ENCODE measurements around the gene GLOD4.
"Not testable (repeated sequence)": the region's sequence is repeated elsewhere in the genome, so short reads cannot be mapped to it uniquely, and the experiment has no call there.

The GLOD4 gene

GRCh38 chr17:773016-773415 lies 9.1 kb downstream of the GLOD4 start:
- DNase-seq, result no peak

DNA sequence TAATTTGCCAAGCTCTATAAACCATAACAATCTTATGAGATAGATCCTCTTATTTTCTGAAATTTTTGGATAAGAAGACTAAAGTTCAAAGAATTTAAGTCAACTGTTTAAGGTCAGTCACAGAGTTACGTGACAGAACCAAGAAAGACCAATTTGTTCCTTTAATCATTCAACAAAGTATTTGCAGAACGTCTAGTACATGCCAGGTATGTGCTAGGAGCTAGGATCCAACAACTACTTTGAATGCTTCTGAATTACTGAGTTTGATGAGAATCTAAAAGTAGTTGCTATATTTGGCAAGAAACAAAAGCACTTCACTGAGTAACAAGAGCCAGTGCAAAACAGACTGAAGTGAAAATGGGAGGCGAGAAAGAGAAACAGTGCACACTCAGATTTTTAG lies 15.0 kb downstream of the GLOD4 start:
- DNase-seq, result no peak

DNA sequence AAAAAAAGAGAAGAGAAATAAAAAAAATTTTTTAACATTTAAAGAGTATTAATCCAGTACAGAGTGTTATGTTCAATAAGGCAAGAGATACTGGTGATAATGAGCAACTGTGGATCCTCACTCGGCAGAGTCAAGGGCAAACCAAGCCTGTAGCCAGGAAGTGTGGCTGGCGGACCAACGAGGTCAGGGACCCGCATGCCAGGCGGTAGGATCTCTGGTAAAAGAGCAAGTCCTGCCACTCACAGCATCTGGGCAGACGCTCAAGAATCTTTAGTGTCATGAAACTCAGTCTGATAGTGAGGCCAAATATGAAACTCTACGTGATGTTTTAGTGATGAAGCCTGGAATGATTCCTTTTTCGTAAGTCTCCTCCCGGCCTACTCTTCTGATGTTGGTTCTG lies 21.7 kb downstream of the GLOD4 start:
- no peak for DNase-seq

GRCh38 chr17:759964-760363 lies 22.1 kb downstream of the GLOD4 start:
- DNase-seq, result no peak

DNA sequence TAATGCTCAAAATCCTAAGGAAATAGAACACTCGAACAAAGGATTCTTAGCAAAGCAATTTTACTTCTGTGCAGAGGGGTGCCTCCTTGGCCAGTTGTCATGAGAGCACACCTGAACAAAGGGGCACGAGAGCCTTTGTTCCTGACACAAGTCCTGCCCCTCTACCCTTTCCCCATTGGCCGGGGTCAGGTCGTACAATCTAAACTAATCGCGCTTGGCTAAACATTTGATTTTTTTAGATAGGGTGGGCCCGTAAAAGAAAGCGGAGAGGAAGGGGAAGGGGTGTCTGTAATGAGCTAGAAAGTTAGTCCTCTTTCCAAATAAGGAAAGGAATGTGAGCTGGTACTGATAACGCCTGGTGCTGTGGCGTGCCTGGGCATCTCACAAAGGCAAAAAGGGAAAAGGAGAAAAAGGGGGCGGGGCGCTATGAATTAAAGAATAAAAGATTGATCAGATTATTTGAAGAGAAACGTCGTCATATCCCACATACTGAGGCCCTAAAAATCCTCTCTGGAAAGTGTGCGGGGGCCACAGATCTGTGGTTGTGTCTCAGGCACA lies 26.0 kb downstream of the GLOD4 start:
- DNase-seq, result not testable (repeated sequence)

DNA sequence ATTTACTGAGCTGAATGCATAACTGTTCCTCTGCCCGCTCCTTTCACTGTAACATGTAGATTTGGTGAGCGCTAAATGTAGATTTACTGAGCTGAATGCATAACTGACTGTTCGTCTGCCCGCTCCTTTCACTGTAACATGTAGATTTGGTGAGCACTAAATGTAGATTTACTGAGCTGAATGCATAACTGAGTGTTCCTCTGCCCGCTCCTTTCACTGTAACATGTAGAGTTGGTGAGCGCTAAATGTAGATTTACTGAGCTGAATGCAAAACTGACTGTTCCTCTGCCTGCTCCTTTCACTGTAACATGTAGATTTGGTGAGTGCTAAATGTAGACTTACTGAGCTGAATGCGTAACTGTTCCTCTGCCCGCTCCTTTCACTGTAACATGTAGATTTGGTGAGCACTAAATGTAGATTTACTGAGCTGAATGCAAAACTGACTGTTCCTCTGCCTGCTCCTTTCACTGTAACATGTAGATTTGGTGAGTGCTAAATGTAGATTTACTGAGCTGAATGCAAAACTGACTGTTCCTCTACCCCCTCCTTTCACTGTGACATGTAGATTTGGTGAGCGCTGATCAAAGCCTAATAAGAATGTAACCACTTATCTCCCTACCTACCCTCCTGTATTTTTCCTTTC lies 26.6 kb downstream of the GLOD4 start:
- DNase-seq, result not testable (repeated sequence)

GRCh38 chr17:753418-753817 lies 28.7 kb downstream of the GLOD4 start:
- no peak for DNase-seq

- peak; percentile 54 for DNase-seq
Observed at GRCh38 chr17:752620-753219, 29.4 kb downstream of the GLOD4 start.

GRCh38 chr17:752002-752619 lies 30.0 kb downstream of the GLOD4 start, which contains the start of gene GEMIN4:
Gene GEMIN4, minus strand, starts transcription at chr17:752264. Its CDS starts 122 bp downstream, at chr17:752142.
- DNase-seq, result peak; percentile 98

DNA sequence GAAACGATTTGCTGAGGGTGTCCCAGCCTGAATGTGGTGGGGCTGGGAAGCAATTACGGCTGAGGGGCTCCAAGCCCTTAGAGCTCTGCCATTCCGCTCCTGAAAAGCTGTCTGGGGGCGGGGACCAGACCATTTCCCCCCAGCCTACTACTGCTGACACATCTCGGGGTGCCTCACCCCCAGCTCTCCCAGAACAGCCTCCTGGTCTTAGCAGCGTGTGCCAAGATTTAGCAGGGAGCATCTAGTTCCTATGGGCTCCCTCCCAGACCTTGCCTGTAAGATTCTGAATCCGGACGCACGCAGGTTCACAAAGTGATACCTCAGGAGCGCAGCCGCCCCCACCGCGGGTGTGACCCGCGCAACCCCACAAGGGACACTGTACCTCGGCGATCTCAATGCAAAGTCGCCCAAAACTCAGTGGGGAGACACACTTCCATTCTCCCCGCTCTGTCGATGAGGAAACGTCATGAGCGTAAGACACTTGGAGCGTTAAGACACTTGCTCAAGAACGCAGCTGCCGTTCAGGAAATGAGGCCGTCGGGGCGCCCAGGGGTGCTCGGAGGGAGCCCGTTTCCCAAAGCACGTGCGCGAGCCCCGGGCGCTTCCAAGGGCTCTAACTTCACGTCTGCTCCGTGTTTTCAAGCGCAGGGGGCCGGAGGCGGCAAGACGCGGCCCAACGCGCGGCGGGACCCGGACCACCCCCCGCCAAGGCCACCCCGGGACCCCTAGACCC lies 30.6 kb downstream of the GLOD4 start:
- DNase-seq, result peak; percentile 59

DNA sequence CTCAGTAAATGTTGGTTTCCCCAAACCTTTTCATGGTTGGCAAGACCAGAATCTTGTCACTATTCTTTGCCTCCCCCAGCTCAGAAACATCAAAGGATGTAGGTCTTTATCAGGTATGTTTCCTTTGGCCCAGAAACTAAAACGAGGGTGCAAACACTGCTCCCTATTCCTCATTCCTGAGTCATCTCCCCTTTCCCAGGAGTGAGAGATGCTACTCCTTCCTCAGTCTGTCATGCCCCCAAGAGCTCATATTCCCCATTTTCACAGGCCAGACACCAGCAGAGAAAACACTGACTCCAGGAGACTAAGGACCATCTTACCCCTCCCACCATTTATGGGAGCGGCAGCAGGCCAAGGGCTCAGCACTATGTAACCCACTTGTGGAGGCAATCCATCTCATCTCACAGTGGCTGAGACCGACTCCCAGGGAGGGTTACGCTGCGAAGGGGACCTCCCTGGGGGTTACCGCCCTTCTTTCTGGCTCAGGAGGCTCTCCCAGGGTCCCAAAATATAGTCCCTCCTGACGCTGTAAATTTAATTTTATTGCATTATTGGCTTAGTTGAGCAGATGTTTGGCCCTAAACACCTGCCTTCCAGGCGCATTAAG lies 31.5 kb downstream of the GLOD4 start:
- DNase-seq, result no peak

GRCh38 chr17:749359-749758 lies 32.7 kb downstream of the GLOD4 start:
- DNase-seq, result not testable (repeated sequence)

DNA sequence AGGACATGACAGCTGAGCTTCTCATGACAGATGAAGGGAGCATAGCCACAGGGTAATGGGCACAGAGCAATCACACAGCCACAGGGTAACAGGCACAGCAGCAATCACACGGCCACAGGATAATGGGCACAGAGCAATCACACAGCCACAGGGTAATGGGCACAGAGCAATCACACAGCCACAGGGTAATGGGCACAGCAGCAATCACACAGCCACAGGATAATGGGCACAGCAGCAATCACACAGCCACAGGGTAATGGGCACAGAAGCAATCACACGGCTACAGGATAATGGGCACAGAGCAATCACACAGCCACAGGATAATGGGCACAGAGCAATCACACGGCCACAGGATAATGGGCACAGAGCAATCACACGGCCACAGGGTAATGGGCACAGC lies 33.5 kb downstream of the GLOD4 start:
- DNase-seq, result not testable (repeated sequence)

GRCh38 chr17:746783-747629 lies 35.1 kb downstream of the GLOD4 start:
- no peak for DNase-seq

DNA sequence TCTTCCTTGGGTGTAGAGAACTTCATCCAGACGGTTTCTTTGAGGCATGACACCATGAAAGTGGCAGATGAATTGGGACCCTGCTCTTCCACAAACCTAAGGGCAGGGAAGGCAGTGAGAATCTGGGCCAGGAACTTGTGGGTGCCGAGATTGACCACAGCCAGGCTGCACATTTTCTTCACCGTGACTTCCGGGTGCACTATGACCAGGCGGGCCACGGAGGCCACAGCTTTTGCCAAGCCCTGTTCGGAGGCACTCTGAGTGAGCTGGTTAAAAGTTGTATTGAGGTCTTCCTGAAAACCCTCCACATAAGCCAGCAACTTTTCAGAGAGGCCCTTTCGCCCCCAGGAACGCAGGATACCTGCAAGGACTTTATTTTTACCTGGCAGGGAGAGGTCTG lies 35.9 kb downstream of the GLOD4 start:
- no peak for DNase-seq

DNA sequence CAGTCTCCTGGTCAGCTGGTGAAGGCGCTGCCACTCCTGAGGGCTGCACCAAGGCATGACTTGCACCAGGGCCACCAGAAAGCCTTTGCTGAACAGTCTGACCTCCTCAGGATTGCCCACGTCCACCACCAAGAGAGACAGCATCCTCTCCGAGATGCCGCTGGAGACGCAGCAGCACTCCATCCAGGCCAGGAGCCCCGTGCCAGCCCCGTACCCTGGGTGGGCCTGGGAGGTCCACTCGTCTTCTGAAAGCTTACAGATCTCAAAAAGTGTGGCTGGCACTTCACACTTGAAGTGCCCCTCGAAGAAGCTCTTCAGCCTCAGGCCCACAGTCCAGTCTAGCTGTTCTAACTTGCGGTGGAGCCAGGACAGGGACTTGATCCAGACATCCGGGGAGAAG lies 36.7 kb downstream of the GLOD4 start:
- no peak for DNase-seq

DNA sequence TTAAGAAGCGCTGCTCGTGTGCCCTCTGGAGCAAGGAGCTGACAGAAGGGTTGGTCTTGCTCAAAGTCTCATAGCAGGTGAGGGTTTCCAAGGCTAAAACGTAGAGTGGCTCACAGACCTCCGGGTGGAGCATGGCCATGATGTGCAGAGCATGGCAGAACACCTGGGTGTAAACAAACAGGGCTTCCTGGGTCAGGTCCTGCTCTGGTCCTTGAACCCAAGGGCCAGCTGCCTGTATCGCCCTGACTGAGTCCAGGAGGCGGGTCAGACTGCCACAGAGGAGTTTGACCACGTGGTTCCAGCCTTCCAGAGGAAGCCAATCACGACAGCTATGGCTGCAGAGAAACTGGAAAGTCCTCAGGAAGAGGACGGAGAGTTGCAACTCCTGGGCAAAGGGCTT lies 37.1 kb downstream of the GLOD4 start:
- no peak for DNase-seq

GRCh38 chr17:743139-743538 lies 38.9 kb downstream of the GLOD4 start:
- no peak for DNase-seq

GRCh38 chr17:742147-742793 lies 39.8 kb downstream of the GLOD4 start:
- DNase-seq, result no peak

DNA sequence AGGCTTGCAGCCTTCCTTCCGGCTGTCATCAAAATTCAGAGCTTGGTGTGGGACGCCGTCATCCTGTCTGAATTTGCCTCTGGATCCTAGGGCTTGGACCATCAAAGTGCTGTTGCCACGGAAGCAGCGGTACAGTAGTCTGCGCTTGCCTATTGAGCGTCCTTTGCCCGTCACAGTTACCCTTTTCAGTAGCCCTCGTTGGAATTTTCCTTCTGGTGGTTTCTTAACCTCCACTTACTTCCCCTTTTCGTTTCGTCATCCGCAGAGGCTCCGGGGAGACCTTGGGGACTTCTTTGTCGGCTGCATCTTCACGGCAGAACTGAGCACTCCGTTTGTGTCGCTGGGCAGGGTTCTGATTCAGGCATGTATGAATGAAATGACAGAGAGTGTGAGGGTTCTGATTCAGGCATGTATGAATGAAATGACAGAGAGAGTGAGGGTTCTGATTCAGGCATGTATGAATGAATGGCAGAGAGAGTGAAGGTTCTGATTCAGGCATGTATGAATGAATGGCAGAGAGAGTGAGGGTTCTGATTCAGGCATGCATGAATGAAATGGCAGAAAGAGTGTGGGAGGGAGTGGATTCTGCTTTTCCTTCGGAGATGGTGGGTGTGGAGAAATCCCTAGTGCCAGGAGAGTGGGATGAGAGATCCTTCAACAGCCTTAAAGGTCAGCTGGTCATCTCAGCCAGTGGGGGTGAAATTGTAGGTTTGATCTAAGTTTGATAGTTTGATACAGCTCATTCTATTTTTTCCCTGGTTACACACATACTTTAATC lies 41.7 kb downstream of the GLOD4 start:
- DNase-seq, result peak; percentile 17
